DMS53 treated with DMSO at 0.1 percent for 48 hours (cell line): ENCODE measurements around the gene RAB36.

Experiments
- DNase-seq: peaks from one replicate; lab custom pipeline; 2025; ENCODE audit not compliant: unreplicated experiment; lab: John Stamatoyannopoulos, UW

RAB36 gene, protein sequence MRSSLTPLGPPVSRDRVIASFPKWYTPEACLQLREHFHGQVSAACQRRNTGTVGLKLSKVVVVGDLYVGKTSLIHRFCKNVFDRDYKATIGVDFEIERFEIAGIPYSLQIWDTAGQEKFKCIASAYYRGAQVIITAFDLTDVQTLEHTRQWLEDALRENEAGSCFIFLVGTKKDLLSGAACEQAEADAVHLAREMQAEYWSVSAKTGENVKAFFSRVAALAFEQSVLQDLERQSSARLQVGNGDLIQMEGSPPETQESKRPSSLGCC

DNA sequence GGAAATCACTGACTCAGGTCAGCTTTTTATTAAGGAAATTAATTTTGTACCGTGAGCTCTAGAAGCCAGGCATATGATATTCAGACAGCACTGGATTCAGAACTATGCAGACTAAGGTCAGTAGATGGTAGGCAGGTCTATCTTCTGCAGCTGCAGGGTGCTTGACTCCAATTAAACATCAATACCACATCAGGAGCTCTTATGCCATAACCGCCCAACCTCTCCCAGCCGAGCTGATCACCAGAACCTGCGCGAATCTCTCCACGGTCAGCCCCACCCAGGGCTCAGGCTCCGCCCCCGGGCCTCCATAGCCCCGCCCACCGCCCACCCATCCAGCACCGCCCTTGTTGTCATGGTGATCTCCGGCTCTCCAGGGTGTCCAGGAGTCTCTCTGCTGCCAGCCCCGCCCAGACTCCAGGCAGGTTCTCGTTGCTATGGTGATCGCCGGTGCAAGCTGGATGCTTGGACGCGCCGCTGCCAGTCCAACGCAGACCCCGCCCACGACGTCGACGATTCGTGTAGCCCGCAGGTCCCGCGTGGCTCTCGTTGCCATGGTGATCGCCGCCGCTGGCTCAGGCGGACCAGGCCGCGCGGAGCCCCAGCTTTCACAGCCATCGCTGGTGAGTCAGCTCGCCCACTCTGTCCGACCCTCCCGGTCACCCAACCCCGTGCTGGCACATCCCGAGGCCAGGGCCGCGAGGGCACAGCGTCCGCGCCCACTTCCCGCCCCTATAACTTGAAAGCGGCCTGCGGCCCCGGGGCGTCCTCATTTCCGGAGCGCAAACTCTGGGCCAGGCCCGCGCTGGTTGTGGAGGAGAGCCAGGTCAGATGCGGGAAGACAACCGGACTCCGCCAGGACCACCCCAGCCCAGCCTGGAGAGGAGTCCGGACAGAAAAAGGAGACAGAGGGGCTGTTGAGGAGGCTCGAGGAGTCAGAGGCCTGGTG, at the start of gene RAB36:
TSS of gene RAB36 (plus strand) at position 546 of the 946 bp plus-strand sequence. CDS start 1,140 bp downstream, outside the sequence.
- peak; percentile 61 for DNase-seq

DNA sequence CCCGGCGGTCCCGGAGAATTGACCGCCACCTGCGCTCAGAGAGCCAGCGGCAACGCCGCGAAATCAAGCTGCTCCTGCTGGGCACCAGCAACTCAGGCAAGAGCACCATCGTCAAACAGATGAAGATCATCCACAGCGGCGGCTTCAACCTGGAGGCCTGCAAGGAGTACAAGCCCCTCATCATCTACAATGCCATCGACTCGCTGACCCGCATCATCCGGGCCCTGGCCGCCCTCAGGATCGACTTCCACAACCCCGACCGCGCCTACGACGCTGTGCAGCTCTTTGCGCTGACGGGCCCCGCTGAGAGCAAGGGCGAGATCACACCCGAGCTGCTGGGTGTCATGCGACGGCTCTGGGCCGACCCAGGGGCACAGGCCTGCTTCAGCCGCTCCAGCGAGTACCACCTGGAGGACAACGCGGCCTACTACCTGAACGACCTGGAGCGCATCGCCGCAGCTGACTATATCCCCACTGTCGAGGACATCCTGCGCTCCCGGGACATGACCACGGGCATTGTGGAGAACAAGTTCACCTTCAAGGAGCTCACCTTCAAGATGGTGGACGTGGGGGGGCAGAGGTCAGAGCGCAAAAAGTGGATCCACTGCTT, 49.4 kb upstream of the RAB36 start:
- no peak for DNase-seq

DNA sequence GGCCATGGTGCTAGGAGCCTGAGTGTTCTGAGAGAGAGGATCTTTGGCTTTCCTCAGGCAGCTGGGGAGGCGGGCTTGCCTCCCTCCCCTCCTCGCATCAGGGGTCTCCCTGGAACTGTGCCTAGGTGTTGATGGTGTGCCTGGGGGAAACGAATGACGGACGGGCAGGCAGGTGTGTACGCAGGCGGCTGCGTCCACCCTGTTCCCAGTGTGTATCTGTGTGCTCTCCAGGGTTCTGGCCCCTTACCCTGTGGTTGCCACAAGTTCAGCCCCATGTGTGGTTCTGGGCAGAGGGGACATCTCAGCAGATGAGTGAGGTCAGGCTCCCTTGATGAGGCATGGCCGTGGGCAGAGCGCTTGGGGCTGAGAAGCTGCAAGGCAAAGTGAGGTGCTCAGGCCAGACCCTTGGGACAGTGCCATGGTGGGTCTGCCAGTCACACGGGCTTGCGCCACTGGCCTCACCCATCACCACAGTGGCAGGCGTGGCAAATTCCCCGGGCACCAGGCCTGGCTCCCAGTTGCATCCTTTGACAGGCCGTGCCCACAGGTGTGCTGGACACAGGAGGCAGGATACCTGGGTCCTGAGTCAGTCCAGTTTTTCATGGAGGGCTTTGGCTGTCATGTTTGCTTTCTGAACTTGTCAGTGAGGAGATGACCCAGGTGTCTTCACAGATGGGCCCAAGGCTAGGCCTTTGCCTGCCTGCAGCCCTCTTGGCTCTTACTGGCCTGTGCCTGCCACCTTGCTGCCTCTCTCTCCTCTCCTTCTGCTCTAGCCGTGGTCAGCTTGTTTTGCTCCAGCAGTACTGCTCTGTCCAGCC, 47.7 kb upstream of the RAB36 start:
- no peak for DNase-seq

DNA sequence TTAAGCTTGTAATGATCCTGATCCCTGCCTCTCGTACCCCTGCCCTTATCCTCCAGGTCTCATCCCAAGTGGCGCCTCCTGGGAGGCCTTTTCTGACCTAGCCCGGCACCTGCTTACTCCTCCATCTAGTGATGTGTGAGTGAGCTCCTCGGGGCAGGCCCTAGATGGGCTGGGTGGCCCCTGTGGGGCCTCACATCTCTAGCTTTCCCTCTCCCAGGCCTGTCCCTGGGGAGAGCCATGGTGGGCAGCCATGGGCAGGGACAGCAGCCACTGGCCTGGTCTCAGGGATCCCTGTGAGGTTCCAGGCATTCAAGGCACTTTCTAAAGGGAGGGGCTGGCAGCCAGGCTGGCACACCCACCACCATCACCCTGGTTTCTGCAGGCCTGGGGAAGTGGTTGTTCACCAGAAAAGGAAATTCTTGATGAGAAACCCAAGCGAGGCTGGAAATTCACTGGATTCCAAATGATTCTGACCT, 47.0 kb upstream of the RAB36 start:
- no peak for DNase-seq

DNA sequence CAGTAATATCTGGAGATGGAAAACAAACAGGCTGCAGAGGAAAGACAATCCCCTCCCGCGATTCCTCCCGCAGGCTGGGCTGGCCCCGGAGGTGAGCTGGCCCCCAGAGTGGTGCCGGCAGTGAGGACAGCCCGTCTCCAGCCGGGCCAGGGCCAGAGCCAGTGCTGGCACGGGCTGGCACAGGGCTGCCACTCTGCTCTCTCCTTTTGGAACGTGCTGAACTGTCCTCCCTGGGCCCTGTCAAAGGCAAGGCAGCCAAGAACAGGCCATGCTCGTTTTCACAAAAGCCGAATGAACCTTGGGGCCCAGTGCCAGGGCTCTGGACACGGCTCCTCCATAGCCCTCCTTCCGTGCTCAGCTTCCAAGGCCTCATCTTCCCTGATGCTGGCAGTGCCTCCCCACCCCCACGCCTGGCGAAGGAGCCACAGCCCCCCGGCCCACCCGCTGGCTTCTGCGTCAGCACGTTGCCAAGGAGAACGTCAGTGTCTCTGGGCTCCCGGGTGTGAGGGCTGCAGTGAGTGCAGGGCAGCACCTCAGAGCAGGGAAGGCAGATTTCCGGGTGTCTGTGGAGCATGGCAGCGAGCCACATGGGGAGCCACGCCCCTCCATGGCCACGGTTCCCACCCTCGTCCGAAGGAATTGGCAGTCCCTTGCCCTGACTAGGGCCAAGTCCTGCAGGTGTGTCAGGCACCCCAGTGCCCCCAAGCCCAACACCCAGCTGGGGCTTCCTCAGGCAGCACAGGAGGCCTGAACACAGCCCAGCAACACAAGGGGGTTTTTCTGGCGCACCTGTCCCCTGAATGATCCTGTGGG, 46.4 kb upstream of the RAB36 start:
- DNase-seq: no peak

DNA sequence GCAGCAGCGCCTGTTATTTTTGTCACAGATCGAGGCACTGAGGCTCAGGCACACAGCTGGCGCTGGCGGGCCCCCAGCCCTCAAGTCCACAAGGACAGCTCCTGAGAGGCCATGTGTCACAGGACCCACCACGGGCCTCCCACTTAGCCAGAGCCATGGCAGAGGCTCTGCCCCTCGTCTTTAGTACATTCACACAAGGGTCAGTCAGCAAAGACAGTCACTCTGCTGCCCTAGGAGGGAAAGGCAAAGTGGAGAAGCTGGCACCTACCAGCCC, 45.8 kb upstream of the RAB36 start:
- DNase-seq: no peak

DNA sequence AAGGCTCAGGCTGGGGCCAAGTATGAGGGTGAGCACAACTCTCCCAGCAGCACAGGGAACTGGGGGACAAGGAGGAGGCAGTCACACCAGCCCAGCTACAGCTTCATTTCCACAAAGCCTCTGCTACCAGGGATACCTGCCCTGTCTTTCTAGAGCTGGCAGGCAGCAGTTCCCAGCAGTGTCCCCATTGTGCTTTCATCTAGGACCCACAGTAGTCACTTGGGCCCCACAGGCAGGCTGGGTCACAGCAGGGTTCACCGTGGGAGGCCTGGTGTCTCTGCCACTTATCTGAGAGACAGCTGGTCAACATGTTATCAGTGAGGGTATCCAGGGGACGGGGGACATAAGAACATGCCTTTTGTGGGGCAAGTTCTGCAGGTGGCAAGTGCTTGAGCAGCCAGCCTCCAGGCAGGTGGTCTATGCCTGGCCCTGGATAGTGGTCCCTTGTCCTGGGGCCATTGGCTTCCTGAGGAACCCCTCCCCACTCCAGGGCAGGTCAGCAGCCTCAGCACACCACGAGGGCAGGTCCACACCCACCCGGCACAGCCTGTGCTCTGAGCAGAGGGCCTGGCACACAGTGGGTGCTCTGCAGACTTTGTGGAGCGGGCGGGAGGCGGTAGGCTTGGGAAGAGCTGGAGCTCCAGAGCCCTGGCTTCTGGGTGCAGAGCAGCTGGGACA, 45.0 kb upstream of the RAB36 start:
- no peak for DNase-seq

DNA sequence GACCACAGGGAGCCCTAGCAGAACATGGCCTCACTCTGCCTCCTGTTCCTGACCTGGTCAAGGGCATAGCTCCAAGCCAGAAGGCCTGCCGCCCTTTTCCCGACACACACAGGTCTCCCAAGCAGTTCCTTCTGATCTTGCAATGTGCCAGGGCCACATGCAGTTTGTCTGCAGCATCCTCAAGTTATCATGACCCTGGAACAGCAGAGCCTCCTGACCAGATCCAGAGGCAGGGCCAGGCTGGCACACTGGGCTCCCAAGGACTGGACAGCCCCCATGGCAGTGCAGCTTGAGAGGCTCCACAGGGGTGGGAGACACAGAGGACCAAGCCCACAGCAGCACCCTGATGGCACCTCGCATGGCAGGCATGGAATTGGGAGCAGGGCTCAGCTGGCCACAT, 43.8 kb upstream of the RAB36 start:
- no peak for DNase-seq

DNA sequence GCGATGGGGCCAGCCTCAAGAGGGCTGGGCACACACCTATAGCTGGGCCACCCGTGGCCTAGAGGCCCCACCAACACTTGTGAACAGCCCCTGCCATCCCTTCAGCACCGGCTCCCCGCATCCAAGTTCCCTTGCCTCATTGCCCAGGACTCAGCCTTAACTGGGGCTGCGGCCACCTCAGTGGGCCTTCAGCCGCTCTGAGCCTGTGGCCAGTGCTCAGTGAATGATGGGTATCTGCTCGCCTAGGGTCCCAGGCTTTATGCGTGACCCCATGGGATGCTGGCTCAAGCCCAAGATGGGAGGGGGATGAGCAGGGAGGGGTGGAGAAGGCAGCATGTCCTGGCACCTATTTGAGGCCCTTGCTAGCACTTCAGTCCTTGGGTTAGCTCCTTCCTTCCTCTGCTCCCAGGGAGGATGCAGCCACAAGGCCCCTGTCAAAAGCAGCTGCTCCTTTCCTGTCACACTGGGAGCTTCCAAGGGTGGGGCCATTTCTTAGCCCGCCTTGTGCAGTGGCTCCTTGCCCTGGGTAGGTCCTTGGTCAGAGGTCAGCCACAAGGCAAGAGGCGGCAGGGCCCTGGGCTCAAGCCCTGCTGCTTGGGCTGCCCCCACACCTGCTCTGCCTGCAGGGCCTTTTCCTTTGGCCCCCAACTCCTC, 43.1 kb upstream of the RAB36 start:
- DNase-seq: no peak

DNA sequence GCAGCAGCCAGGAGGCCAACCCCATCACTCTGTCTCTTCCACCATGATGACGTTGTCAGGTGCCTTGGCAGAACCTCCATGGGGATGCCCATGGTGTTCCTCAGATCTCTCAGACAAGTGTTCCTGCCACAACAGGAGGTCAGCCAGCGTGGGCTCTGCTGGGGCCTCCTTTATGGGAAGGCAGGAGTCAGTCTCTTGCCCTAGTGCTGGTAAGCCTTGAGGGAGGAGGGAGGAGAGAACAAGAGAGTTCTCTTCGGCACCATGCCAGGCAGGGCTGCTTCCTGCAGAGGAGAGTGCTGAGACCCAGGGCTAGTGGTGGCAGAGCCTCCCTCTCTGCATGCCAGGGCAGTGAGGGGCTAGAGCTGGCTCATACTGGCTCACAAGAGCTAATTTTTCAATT, 42.5 kb upstream of the RAB36 start:
- no peak for DNase-seq

DNA sequence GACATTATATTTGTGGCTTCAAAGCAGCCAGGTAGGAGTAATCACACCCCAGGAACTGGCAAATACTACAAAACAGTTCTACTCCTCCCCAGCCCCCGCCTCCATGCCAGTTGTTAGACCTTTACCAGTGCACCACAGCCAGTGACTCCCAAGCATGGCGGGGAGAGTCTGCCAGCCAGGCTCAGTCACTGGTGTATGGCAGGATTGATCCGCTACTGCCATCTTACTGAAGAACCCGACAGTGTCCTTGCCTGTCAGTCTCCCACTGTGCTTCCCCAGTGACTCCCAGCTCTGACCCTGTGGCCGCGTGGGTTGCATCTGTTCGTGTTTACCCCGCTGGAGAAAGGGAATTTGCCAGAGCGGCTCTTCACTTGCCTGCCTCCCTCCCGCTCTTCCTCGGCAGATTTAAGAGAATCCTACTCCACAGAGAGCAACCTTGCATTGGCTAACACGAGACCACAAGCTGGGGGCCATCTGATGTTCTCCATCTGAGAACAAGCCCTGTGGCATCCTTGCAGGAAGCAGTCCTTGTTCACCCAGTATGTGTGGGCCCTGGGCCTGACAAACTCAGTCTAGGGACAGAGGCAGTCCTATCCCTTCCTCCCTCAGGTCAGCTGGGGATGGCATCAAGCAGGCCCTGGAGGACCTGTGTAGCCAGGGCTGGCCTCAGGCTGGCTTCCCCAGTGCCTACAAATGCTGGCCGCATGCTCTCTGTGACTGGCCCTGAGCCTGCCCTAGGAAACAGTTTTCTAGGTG, 41.9 kb upstream of the RAB36 start:
- no peak for DNase-seq

DNA sequence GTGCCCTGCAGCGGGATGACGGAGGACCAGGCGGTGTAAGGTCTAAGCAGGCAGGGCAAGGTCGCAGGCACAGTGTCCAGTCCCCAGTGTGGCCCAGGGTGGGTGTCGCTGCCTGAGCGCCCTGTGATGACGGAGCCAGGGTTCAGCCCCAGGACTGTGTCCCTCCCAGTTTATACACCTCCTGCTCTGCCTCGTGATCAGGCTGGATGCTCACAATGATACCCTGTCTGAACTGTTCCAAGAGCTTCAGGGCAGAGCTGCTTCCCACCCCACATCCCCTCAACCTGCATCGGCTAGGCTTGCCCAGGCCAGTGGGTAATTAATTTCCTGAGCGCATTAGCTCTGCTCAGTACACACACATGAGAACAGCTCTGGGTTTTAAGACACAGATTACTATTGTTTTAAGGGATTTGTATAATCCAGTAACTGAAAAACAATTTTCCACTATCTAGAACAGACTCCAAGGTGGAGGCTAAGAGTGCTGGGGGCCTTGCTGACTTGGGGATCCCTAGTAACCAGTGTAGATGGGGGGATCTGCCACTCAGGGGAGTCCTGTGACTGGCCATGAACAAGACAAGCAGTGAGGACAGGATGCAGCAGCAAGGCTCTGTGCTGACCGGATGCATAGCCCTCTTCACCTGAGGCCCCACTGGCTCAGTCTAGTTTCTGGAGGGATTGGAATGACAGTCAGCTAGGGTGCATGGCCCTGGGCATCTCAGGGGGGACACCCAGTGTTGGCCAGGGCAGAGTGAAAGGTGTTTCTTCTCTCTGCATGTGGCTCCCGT, 40.9 kb upstream of the RAB36 start:
- DNase-seq: no peak

DNA sequence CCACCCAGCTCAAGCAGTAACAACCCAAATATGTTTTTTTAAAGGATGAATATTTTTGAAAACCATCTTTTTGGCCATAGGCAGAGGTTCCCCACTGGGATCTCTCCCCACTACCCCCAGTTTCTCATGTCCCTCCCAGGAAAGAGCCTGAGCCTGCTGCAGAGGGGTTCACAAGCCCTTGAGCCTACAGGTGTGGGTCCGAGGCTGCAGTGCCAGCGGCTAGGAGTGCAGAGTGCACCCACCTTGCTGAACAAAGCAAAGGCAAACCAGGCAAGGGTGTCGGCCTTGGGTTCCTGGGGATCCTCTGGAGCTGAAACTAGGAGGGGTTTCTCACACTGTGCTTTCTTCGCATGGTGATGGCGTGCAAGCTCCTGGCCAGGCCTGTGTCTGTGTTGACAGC, 40.0 kb upstream of the RAB36 start:
- DNase-seq: no peak

DNA sequence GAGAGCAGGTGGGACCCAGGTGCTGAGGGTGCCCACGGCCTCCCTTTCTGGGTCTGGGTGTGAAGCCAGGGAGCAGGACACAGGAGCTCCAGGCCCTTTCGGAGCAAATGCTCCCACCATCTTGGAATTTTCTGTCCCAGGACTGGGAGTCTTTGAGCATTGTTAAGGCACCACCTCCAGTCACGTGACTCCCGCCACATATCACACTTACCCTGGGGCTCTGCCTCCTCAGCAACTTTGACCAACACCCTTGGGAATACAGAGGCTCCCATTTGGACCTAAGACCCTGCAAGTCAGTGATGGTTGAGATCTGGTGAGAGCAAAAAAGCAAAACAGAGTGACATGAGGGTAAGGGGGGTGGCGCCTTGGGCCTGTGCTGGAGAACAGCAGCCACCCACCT, 39.4 kb upstream of the RAB36 start:
- DNase-seq: no peak

DNA sequence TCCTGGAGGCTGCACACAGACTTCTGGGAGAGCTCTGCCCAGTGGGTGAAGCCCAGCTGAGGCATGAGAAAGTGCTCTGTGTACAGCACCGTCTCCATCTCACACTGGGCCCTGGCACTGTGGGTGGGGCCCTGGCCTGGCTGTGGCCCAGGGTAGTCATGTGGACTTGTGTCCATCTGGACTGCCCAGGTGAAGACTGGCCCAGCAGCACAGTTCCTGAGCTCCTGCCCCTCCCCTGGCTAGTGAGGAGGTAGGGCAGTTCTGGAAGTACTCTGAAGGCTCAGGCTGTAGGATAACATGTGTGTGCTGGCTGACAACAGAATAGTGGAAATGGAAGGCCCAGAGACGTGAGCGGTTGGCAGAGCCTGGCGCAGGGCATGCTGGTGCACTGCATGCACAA, 38.9 kb upstream of the RAB36 start:
- no peak for DNase-seq

DNA sequence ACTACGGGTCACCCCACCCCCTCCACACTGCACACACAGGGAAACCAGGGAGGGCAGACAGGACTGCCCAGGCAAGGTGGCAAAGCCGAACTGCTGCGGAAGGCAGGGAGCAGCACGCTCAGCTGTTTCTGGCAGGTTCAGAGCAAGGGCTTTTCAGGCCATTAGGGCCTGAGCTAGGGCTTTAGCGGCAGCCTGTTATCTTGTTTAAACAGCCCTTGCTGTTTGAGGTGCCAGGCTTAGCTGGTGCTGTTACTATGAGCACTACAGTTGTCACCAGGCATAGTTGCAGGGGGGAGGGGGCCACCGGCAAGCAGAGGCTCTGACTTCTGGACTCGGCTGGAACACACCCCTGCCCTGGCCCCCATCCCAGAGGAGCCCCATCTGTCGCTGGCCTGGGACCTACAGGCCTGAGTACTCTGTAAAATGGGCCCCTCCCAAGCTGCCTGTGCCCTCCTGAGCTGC, 38.3 kb upstream of the RAB36 start:
- DNase-seq: no peak

DNA sequence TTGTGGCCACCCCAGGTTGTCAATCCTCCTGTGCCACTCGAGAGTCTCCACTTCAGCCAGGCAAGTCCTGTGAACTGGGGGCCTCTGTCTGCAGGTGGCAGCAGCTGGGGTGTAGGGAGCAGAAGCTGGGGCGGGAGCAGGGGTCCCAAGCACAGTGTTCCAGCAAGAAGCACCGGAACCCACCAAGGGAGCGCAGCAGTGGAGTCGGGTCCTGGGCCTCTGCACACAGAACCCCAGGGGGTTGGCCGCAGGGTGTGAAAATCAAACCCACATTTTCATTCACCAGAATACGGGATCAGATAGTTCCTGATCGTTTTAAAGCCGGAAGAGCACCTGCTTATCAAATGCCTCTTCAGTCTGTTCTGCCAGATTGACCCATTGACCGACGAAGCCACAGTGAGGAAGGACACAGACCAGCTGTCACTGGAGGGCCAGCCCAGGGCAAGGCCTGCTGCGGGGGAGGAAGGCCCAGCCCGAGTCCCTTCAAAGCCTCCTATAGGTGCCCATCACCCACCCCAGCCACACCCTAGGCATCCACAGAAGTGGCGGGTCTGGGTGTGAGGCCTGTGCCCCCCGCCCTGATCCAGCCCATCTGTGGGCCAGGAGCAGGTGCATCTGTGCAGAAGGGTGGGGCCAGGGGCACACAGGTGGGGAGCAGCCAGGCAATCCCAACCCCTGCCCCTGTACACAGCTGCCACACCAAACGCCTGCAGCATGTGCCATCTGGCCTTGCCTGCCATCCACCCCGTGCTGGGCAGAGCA, 37.6 kb upstream of the RAB36 start:
- no peak for DNase-seq
